HEK293 (cell line): ENCODE data around the gene CA10.

Experiments used
- CTCF ChIA-PET: fragments of 350-600 bp; formaldehyde crosslinking; extraction: SDS; loops from one replicate; lab custom pipeline; 2021; ENCODE audit warnings: antibody characterized with exemption; lab: Yijun Ruan, JAX
- POLR2A ChIA-PET: fragments of 300-600 bp; formaldehyde crosslinking; extraction: SDS; loops from one replicate; lab custom pipeline; 2020; ENCODE audit warnings: antibody characterized with exemption, inconsistent platforms; lab: Yijun Ruan, JAX
- H3K27ac ChIP-seq: fragments of 200-500 bp; sonication (Bioruptor generic); 2 replicates; pipeline ENCODE4 v1.5.1; 2014; ENCODE audit warnings: low read depth, low read length, control low read depth, inconsistent platforms; ENCODE audit errors: extremely low read depth
- H3K36me3 ChIP-seq, 2 experiments: fragments of 200-500 bp in 1 of 2; sonication (Bioruptor generic) in 1 of 2; 1 replicate in 1 of 2; 2 replicates in 1 of 2; pipeline ENCODE4 v1.5.1; 2014 to 2017; ENCODE audit warnings: inconsistent platforms in 2 of 2, low read length in 2 of 2; ENCODE audit not compliant: control insufficient read depth in 2 of 2, insufficient read depth in 1 of 2
- H3K4me1 ChIP-seq: fragments of 200-500 bp; sonication (Bioruptor generic); 2 replicates; pipeline ENCODE4 v1.5.1; 2014; ENCODE audit warnings: mild to moderate bottlenecking, low read length, inconsistent platforms; ENCODE audit not compliant: control insufficient read depth, insufficient read depth
- H3K4me3 ChIP-seq: 2 replicates; pipeline ENCODE4 v1.5.1; 2011; ENCODE audit warnings: low read depth, mild to moderate bottlenecking, control low read depth, low read length, moderate library complexity
- H3K9me3 ChIP-seq: fragments of 200-500 bp; sonication (Bioruptor generic); 2 replicates; pipeline ENCODE4 v1.5.1; 2014; ENCODE audit warnings: low read depth, low read length, inconsistent platforms; ENCODE audit not compliant: control insufficient read depth, insufficient read depth
- AEBP2 ChIP-seq: fragments of 450-650 bp; formaldehyde crosslinking; IDR thresholded peaks from 2 replicates; pipeline ENCODE4 v1.5.1; 2016; ENCODE audit warnings: missing biosample characterization, missing genetic modification characterization, borderline replicate concordance
- EGR2 ChIP-seq: fragments of 450-650 bp; formaldehyde crosslinking; IDR thresholded peaks from 2 replicates; pipeline ENCODE4 v1.5.1; 2016; ENCODE audit warnings: low read depth, missing biosample characterization, missing genetic modification characterization
- KLF16 ChIP-seq: fragments of 450-650 bp; formaldehyde crosslinking; IDR thresholded peaks from 2 replicates; pipeline ENCODE4 v1.5.1; 2017; ENCODE audit warnings: missing biosample characterization, missing genetic modification characterization
- SETDB1 ChIP-seq: IDR thresholded peaks from one replicate; pipeline ENCODE4 v1.6.1; 2017; ENCODE audit warnings: mild to moderate bottlenecking, low read length, moderate library complexity, mixed read lengths; ENCODE audit not compliant: insufficient read length
- TRIM28 ChIP-seq: IDR thresholded peaks from 2 replicates; pipeline ENCODE4 v1.6.1; 2011; ENCODE audit warnings: low read length, control low read depth, borderline replicate concordance
- ZBTB26 ChIP-seq: fragments of 450-650 bp; formaldehyde crosslinking; optimal IDR thresholded peaks from 2 replicates; pipeline ENCODE3; 2016; ENCODE audit warnings: missing biosample characterization, mild to moderate bottlenecking, missing genetic modification characterization
- ZFP37 ChIP-seq: fragments of 450-650 bp; formaldehyde crosslinking; IDR thresholded peaks from 2 replicates; pipeline ENCODE4 v1.5.1; 2016; ENCODE audit warnings: missing biosample characterization, missing genetic modification characterization
- ZIC2 ChIP-seq: fragments of 450-650 bp; formaldehyde crosslinking; IDR thresholded peaks from 2 replicates; pipeline ENCODE4 v1.5.1; 2016; ENCODE audit warnings: missing biosample characterization, missing genetic modification characterization
- ZNF23 ChIP-seq: fragments of 450-650 bp; formaldehyde crosslinking; IDR thresholded peaks from 2 replicates; pipeline ENCODE4 v1.5.1; 2016; ENCODE audit warnings: missing biosample characterization, missing genetic modification characterization, borderline replicate concordance
- ZNF354C ChIP-seq: fragments of 450-650 bp; formaldehyde crosslinking; IDR thresholded peaks from 2 replicates; pipeline ENCODE4 v1.5.1; 2016; ENCODE audit warnings: missing biosample characterization, missing genetic modification characterization, low read depth, borderline replicate concordance
- ZNF362 ChIP-seq: fragments of 450-650 bp; formaldehyde crosslinking; IDR thresholded peaks from 2 replicates; pipeline ENCODE4 v1.5.1; 2016; ENCODE audit warnings: missing biosample characterization, missing genetic modification characterization
- ZNF404 ChIP-seq: fragments of 450-650 bp; formaldehyde crosslinking; IDR thresholded peaks from 2 replicates; pipeline ENCODE4 v1.5.1; 2017; ENCODE audit warnings: missing biosample characterization, missing genetic modification characterization
- ZNF473 ChIP-seq: fragments of 450-650 bp; formaldehyde crosslinking; IDR thresholded peaks from 2 replicates; pipeline ENCODE4 v1.5.1; 2017; ENCODE audit warnings: missing biosample characterization, missing genetic modification characterization
- ZNF544 ChIP-seq: fragments of 450-650 bp; formaldehyde crosslinking; IDR thresholded peaks from 2 replicates; pipeline ENCODE4 v1.5.0; 2017; ENCODE audit warnings: missing biosample characterization, missing genetic modification characterization
- ZNF624 ChIP-seq: fragments of 450-650 bp; formaldehyde crosslinking; IDR thresholded peaks from 2 replicates; pipeline ENCODE4 v1.5.1; 2017; ENCODE audit warnings: missing biosample characterization, missing genetic modification characterization
- ZNF677 ChIP-seq: fragments of 450-650 bp; IDR thresholded peaks from 2 replicates; pipeline ENCODE4 v1.5.0; 2018; ENCODE audit warnings: missing biosample characterization, mild to moderate bottlenecking, missing genetic modification characterization, moderate library complexity
- ZNF692 ChIP-seq: fragments of 450-650 bp; formaldehyde crosslinking; IDR thresholded peaks from 2 replicates; pipeline ENCODE4 v1.5.1; 2016; ENCODE audit warnings: missing biosample characterization, missing genetic modification characterization
- ZNF785 ChIP-seq: fragments of 450-650 bp; formaldehyde crosslinking; IDR thresholded peaks from 2 replicates; pipeline ENCODE4 v1.5.1; 2016; ENCODE audit warnings: missing biosample characterization, missing genetic modification characterization
- ZNF843 ChIP-seq: fragments of 450-650 bp; formaldehyde crosslinking; IDR thresholded peaks from 2 replicates; pipeline ENCODE4 v1.5.1; 2016; ENCODE audit warnings: missing biosample characterization, missing genetic modification characterization
- ZSCAN18 ChIP-seq: fragments of 450-650 bp; formaldehyde crosslinking; IDR thresholded peaks from 2 replicates; pipeline ENCODE4 v1.5.1; 2016; ENCODE audit warnings: missing biosample characterization, missing genetic modification characterization

Gene CA10

GRCh38 chr17:51636291-51636690 lies 522.2 kb downstream of the CA10 start (continued):
- TF ChIP-seq EGR2 (tag by site-specific recombination): no peak
- no peak for TF ChIP-seq ZFP37 (tag by site-specific recombination)
- TF ChIP-seq ZNF785 (tag by site-specific recombination): no peak
- TF ChIP-seq AEBP2: no peak
- TF ChIP-seq, all 188 proteins: peak for 0

- Histone ChIP-seq H3K36me3 (no peaks in the 10 kb centered on the region), H3K4me1 (0 out of 2 replicates have a peak, but pooled peaks cover 2% of the 10 kb centered on the region), H3K9me3 (no peaks in the 10 kb centered on the region), H3K27ac (no peak overlapping the region), H3K4me3 (no peak overlapping the region)
- TF ChIP-seq ZIC2 (tag by site-specific recombination) (peak; percentile 58; the same call in 1 of the 2 replicates), TRIM28 (no peak)
- POLR2A ChIA-PET: no interaction called here
- CTCF ChIA-PET: interaction anchor here (0.6 to 2.3 kb wide), 3 partner anchors 10 to 99 kb away, joined by 4 to 13 read pairs (median 6); no protein-coding TSS in a partner anchor
These were observed 528.3 kb downstream of the CA10 start for GRCh38 chr17:51630101-51630671.

DNA sequence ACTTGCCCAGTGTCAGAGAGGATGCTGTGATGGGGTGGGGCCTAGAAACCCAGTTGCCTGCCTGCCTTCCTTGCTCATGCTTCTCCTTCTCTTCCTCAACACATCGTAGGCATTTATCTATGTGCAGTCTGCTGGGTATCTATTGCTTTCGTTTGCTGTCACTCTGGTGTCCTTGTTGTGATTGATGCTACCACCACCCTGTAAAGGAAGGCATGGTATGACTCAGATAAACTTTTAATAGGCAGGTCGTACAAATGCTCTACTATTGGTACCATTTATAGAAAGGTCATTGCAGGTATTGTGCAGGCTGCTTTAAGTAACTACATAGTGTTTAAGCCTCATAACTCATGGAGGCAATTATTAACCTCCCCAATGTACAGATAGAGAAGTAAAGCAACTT lies 529.3 kb downstream of the CA10 start:
- POLR2A ChIA-PET: no interaction called here

More for the DNA sequence above, 529.3 kb downstream of the CA10 start:
- Histone ChIP-seq H3K27ac (no peak overlapping the region), H3K36me3 (no peaks in the 10 kb centered on the region), H3K4me3 (no peak overlapping the region), H3K4me1 (0 out of 2 replicates have a peak, but pooled peaks cover 2% of the 10 kb centered on the region), H3K9me3 (no peaks in the 10 kb centered on the region)
- TF ChIP-seq ZNF544 (no peak), ZNF843 (no peak), ZNF404 (tag by site-specific recombination) (no peak), ZNF677 (tag by site-specific recombination) (no peak), ZSCAN18 (tag by site-specific recombination) (no peak), SETDB1 (no peak), ZNF23 (no peak), KLF16 (no peak), ZNF354C (no peak), ZNF362 (no peak), ZNF473 (tag by site-specific recombination) (no peak), ZNF785 (tag by site-specific recombination) (no peak), ZBTB26 (no peak), ZNF692 (tag by site-specific recombination) (no peak), ZNF624 (tag by site-specific recombination) (no peak)
- CTCF ChIA-PET: interaction anchor here (1.0 to 1.9 kb wide), 3 partner anchors 10 to 167 kb away, joined by 3 to 6 read pairs (median 5); no protein-coding TSS in a partner anchor
